ENCODE results near the gene MYH10.

MYH10 gene

DNA sequence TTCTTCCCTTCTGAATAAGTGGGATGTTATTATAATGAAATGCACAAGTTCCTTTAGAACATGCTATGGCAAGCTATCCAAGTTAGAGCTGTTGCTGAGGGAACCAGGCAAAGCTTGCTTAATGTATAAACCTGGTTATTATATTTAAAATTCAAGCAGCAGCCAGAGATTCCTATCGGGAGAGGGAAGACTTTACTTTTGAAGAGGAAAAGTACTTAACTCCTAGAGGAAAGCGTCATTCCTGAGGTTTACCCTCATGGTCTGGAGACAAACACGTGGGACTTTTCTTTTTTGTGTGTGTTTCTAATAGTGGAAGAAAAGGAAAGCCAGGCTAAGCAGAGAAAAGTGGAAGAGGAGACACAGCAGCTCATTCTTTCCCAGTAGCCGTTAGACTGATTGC is 39.9 kb upstream of the MYH10 start:
- Histone ChIP-seq H3K9me3 (ENCODE audit: insufficient read depth, low read length, severe bottlenecking) (no peaks in the 10 kb centered on the region), H4K20me1 (ENCODE audit: insufficient read depth, low read length) (no peaks in the 10 kb centered on the region), H3K4me3 (ENCODE audit: low read depth in 1 of 2, low read length in 2 of 2) (no peak overlapping the region), H3K27me3 (ENCODE audit: insufficient read depth, low read length, poor library complexity) (peaks cover 6% of the 10 kb centered on the region), H3K36me3 (ENCODE audit: insufficient read depth, low read length) (no peaks in the 10 kb centered on the region), H3K4me2 (ENCODE audit: insufficient read depth, low read length) (no peak overlapping the region), H2AFZ (ENCODE audit: low read depth, low read length) (no peak overlapping the region), H3K27ac (ENCODE audit: low read length) (no peak overlapping the region), H3K9ac (ENCODE audit: low read depth, low read length) (no peak overlapping the region), H3K4me1 (ENCODE audit: insufficient read depth, low read length) (no peaks in the 10 kb centered on the region), H3K79me2 (ENCODE audit: insufficient read depth, low read length) (no peaks in the 10 kb centered on the region)
- DNase-seq (no peak), ATAC-seq (ENCODE audit: insufficient read depth, low read depth) (no peak)
- no peak for TF ChIP-seq EZH2 (IDR thresholded peaks at IDR 0.05; ENCODE audit: borderline replicate concordance, low read depth, low read length, severe bottlenecking)
- TF ChIP-seq, protein P1, sequence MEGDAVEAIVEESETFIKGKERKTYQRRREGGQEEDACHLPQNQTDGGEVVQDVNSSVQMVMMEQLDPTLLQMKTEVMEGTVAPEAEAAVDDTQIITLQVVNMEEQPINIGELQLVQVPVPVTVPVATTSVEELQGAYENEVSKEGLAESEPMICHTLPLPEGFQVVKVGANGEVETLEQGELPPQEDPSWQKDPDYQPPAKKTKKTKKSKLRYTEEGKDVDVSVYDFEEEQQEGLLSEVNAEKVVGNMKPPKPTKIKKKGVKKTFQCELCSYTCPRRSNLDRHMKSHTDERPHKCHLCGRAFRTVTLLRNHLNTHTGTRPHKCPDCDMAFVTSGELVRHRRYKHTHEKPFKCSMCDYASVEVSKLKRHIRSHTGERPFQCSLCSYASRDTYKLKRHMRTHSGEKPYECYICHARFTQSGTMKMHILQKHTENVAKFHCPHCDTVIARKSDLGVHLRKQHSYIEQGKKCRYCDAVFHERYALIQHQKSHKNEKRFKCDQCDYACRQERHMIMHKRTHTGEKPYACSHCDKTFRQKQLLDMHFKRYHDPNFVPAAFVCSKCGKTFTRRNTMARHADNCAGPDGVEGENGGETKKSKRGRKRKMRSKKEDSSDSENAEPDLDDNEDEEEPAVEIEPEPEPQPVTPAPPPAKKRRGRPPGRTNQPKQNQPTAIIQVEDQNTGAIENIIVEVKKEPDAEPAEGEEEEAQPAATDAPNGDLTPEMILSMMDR (IDR thresholded peaks at IDR 0.05; ENCODE audit: borderline replicate concordance, extremely low read depth, low read length, poor library complexity, severe bottlenecking) = no peak

DNA sequence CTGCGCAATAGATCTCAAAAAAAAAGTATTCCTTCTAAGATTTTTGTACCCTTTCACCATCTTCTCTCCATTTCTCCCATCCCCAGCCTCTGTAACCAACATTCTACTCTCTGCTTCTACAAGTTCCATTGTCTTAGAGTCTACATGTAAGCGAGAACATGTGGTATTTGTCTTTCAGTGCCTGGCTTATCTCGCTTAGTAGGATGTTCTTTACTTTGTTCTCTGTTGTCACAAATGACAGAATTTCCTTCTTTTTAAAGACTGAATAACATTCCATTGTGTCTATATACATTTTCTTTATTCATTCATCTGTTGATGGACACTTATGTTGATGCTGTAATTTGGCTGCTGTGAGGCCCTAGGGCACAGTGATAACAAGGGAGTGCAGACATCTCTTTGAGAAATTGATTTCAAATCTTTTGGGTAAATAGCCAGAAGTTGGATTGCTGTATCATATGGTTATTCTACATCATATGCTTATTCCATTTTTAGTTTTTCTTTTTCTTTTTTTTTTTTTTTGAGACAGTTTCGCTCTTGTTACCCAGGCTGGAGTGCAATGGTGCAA is 37.7 kb upstream of the MYH10 start:
- no peaks in the 10 kb centered on the region for H3K79me2 ChIP-seq (ENCODE audit: insufficient read depth, low read length)
- TF ChIP-seq, protein P1 (IDR thresholded peaks at IDR 0.05; ENCODE audit: borderline replicate concordance, extremely low read depth, low read length, poor library complexity, severe bottlenecking) = no peak
- TF ChIP-seq EZH2 (IDR thresholded peaks at IDR 0.05; ENCODE audit: borderline replicate concordance, low read depth, low read length, severe bottlenecking) = no peak
- no peaks in the 10 kb centered on the region for H3K36me3 ChIP-seq (ENCODE audit: insufficient read depth, low read length)
- no peak overlapping the region for H3K27ac ChIP-seq (ENCODE audit: low read length)
- no peak overlapping the region for H2AFZ ChIP-seq (ENCODE audit: low read depth, low read length)
- no peak overlapping the region for H3K4me3 ChIP-seq (ENCODE audit: low read depth in 1 of 2, low read length in 2 of 2)
- no peak for DNase-seq
- H3K9me3 ChIP-seq (ENCODE audit: insufficient read depth, low read length, severe bottlenecking) = no peaks in the 10 kb centered on the region
- H3K4me2 ChIP-seq (ENCODE audit: insufficient read depth, low read length) = no peak overlapping the region
- H3K27me3 ChIP-seq (ENCODE audit: insufficient read depth, low read length, poor library complexity) = peaks cover 8% of the 10 kb centered on the region
- ATAC-seq (ENCODE audit: insufficient read depth, low read depth) = no peak
- no peak overlapping the region for H3K9ac ChIP-seq (ENCODE audit: low read depth, low read length)
- no peaks in the 10 kb centered on the region for H4K20me1 ChIP-seq (ENCODE audit: insufficient read depth, low read length)
- no peaks in the 10 kb centered on the region for H3K4me1 ChIP-seq (ENCODE audit: insufficient read depth, low read length)

DNA sequence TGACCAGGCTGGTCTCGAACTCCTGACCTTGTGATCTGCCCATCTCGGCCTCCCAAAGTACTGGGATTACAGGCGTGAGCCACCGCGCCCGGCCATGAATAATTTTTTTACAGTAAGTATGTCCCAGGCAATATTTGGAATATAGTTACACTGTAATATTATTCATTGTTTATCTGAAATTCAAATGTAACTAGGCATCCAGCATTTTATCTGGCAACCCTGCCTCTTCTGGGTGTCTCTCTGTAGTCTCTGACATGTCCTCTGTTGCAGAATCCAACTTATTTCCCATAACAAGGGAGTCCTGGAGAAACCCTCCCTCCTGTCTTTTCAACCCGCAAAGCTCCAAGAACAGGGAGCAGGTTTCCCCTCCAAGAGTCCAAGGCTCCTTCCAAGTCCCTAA is 36.9 kb upstream of the MYH10 start:
- no peak for DNase-seq
- Histone ChIP-seq H3K9me3 (ENCODE audit: insufficient read depth, low read length, severe bottlenecking) (no peaks in the 10 kb centered on the region), H3K4me3 (ENCODE audit: low read depth in 1 of 2, low read length in 2 of 2) (no peak overlapping the region), H2AFZ (ENCODE audit: low read depth, low read length) (no peak overlapping the region), H3K4me1 (ENCODE audit: insufficient read depth, low read length) (no peaks in the 10 kb centered on the region), H3K4me2 (ENCODE audit: insufficient read depth, low read length) (no peak overlapping the region), H3K79me2 (ENCODE audit: insufficient read depth, low read length) (no peaks in the 10 kb centered on the region), H3K9ac (ENCODE audit: low read depth, low read length) (no peak overlapping the region), H3K27me3 (ENCODE audit: insufficient read depth, low read length, poor library complexity) (peaks cover 14% of the 10 kb centered on the region), H3K27ac (ENCODE audit: low read length) (no peak overlapping the region), H4K20me1 (ENCODE audit: insufficient read depth, low read length) (no peaks in the 10 kb centered on the region), H3K36me3 (ENCODE audit: insufficient read depth, low read length) (no peaks in the 10 kb centered on the region)
- ATAC-seq (ENCODE audit: insufficient read depth, low read depth) = no peak
- TF ChIP-seq EZH2 (IDR thresholded peaks at IDR 0.05; ENCODE audit: borderline replicate concordance, low read depth, low read length, severe bottlenecking) = no peak
- TF ChIP-seq, protein P1 (IDR thresholded peaks at IDR 0.05; ENCODE audit: borderline replicate concordance, extremely low read depth, low read length, poor library complexity, severe bottlenecking) = no peak

DNA sequence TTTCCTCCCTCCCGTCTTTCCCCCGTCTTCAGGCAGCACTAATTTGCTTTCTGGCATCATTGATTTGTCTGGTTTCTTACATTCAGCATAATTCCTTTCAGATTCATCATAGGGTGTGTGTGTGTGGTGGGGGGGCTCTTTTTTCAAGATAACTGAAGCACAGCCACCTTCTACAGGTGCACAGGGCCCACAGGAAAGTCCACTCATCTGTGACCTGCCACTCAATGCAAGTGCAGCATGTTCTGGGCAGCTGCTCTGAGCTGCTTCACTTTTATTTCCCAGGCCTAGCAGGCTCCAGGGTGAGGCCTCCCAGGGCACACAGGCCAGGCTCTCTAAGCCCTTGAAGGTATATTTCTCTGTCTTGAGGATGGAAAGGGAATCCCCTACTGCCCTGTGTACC is 35.2 kb upstream of the MYH10 start:
- DNase-seq = no peak
- TF ChIP-seq, protein P1 (IDR thresholded peaks at IDR 0.05; ENCODE audit: borderline replicate concordance, extremely low read depth, low read length, poor library complexity, severe bottlenecking) = no peak
- TF ChIP-seq EZH2 (IDR thresholded peaks at IDR 0.05; ENCODE audit: borderline replicate concordance, low read depth, low read length, severe bottlenecking) = no peak
- Histone ChIP-seq H3K4me2 (ENCODE audit: insufficient read depth, low read length) (no peak overlapping the region), H3K79me2 (ENCODE audit: insufficient read depth, low read length) (no peaks in the 10 kb centered on the region), H3K36me3 (ENCODE audit: insufficient read depth, low read length) (no peaks in the 10 kb centered on the region), H3K9me3 (ENCODE audit: insufficient read depth, low read length, severe bottlenecking) (no peaks in the 10 kb centered on the region), H2AFZ (ENCODE audit: low read depth, low read length) (no peak overlapping the region), H3K4me1 (ENCODE audit: insufficient read depth, low read length) (no peaks in the 10 kb centered on the region), H4K20me1 (ENCODE audit: insufficient read depth, low read length) (no peaks in the 10 kb centered on the region), H3K27me3 (ENCODE audit: insufficient read depth, low read length, poor library complexity) (peaks cover 14% of the 10 kb centered on the region), H3K9ac (ENCODE audit: low read depth, low read length) (no peak overlapping the region), H3K27ac (ENCODE audit: low read length) (no peak overlapping the region), H3K4me3 (ENCODE audit: low read depth in 1 of 2, low read length in 2 of 2) (no peak overlapping the region)
- ATAC-seq (ENCODE audit: insufficient read depth, low read depth) = no peak

All from DND-41 (cell line).